Liver (tissue), 9 donors: ENCODE results near the gene TSBP1. TPM values are rescaled to one million over a fixed set of nuclear protein-coding genes. Genes with fewer than 3 reads are reported as not detected.
"Not testable (repeated sequence)": the region's sequence is repeated elsewhere in the genome, so short reads cannot be mapped to it uniquely, and the experiment has no call there.

Experiments used
- DNase-seq: peaks from one replicate; pipeline ENCODE4 v3.0.0-alpha.2; 2017; ENCODE audit warnings: low spot score
- H3K27ac ChIP-seq, 2 donors: one replicate each; pipeline ENCODE4 v1.7.0; 2013; ENCODE audit warnings: inconsistent platforms in 2 of 2, low read length in 2 of 2, control low read depth in 1 of 2, low read depth in 1 of 2, mild to moderate bottlenecking in 1 of 2
- H3K27me3 ChIP-seq, 4 donors: one replicate each; pipeline versions ENCODE4 v1.6.1 to v1.7.0; 2013; ENCODE audit warnings: low read length in 3 of 4, inconsistent platforms in 1 of 4, mild to moderate bottlenecking in 1 of 4, moderate library complexity in 1 of 4; ENCODE audit not compliant: control insufficient read depth in 4 of 4, insufficient read depth in 4 of 4
- H3K36me3 ChIP-seq, 4 donors: one replicate each; pipeline versions ENCODE4 v1.6.1 to v1.7.0; 2013; ENCODE audit warnings: low read length in 3 of 4, mild to moderate bottlenecking in 3 of 4, low read depth in 1 of 4, moderate library complexity in 1 of 4; ENCODE audit not compliant: control insufficient read depth in 4 of 4, insufficient read depth in 3 of 4
- H3K4me1 ChIP-seq, 4 donors: one replicate each; pipeline versions ENCODE4 v1.6.1 to v1.7.0; 2013; ENCODE audit warnings: low read length in 3 of 4, mild to moderate bottlenecking in 3 of 4, moderate library complexity in 1 of 4; ENCODE audit not compliant: control insufficient read depth in 4 of 4, insufficient read depth in 4 of 4
- H3K4me3 ChIP-seq, 3 donors: one replicate each; pipeline versions ENCODE4 v1.6.1 to v1.7.0; 2013; ENCODE audit warnings: low read length in 3 of 3, control low read depth in 1 of 3, low read depth in 1 of 3, mild to moderate bottlenecking in 1 of 3
- H3K9ac ChIP-seq, 2 donors: one replicate each; pipeline ENCODE4 v1.7.0; 2013; ENCODE audit warnings: low read length in 2 of 2, mild to moderate bottlenecking in 2 of 2, moderate library complexity in 2 of 2, control low read depth in 1 of 2, low read depth in 1 of 2
- H3K9me3 ChIP-seq, 4 donors: one replicate each; pipeline versions ENCODE4 v1.6.1 to v1.7.0; 2013; ENCODE audit warnings: low read length in 3 of 4; ENCODE audit not compliant: control insufficient read depth in 4 of 4
- ATF3 ChIP-seq: IDR thresholded peaks from 2 replicates; pipeline ENCODE4 v1.6.1; 2016; ENCODE audit warnings: antibody characterized with exemption
- CTCF ChIP-seq: fragments of 150-350 bp; IDR thresholded peaks from 2 replicates; pipeline ENCODE4 v1.5.1; 2017; ENCODE audit warnings: improper control_type of control experiment, low read depth, low read length; ENCODE audit not compliant: missing input control
- EGR1 ChIP-seq, 2 donors: IDR thresholded peaks; 2 replicates each; pipeline ENCODE4 v1.6.1; 2016 to 2018; ENCODE audit warnings: antibody characterized with exemption in 2 of 2, low read depth in 2 of 2
- FOXA1 ChIP-seq: IDR thresholded peaks from 2 replicates; pipeline ENCODE4 v1.6.1; 2016; ENCODE audit warnings: antibody characterized with exemption
- FOXA2 ChIP-seq: IDR thresholded peaks from 2 replicates; pipeline ENCODE4 v1.6.1; 2016; ENCODE audit warnings: antibody characterized with exemption
- GABPA ChIP-seq, 2 donors: IDR thresholded peaks in 1 of 2; conservative IDR thresholded peaks in 1 of 2; 2 replicates each; pipeline ENCODE4 v1.6.1; 2016; ENCODE audit warnings: antibody characterized with exemption in 2 of 2, mild to moderate bottlenecking in 1 of 2, moderate library complexity in 1 of 2
- HNF4A ChIP-seq, 2 donors: conservative IDR thresholded peaks; 2 replicates each; pipeline ENCODE4 v1.6.1; 2016; ENCODE audit warnings: antibody characterized with exemption in 2 of 2, mild to moderate bottlenecking in 2 of 2
- HNF4G ChIP-seq: IDR thresholded peaks from 2 replicates; pipeline ENCODE4 v1.6.1; 2016; ENCODE audit warnings: antibody characterized with exemption
- JUND ChIP-seq, 2 donors: IDR thresholded peaks; 2 replicates each; pipeline ENCODE4 v1.6.1; 2016; ENCODE audit warnings: antibody characterized with exemption in 2 of 2
- MAX ChIP-seq: IDR thresholded peaks from 2 replicates; pipeline ENCODE4 v1.6.1; 2016; ENCODE audit warnings: antibody characterized with exemption
- NR2F2 ChIP-seq: IDR thresholded peaks from 2 replicates; pipeline ENCODE4 v1.6.1; 2016; ENCODE audit warnings: antibody characterized with exemption
- RAD21 ChIP-seq, 2 donors: IDR thresholded peaks; 2 replicates each; pipeline ENCODE4 v1.6.1; 2016; ENCODE audit warnings: antibody characterized with exemption in 2 of 2, mild to moderate bottlenecking in 2 of 2
- REST ChIP-seq: IDR thresholded peaks from 2 replicates; pipeline ENCODE4 v1.6.1; 2016; ENCODE audit warnings: antibody characterized with exemption, mild to moderate bottlenecking
- RXRA ChIP-seq, 2 donors: IDR thresholded peaks; 2 replicates each; pipeline ENCODE4 v1.6.1; 2017 to 2018; ENCODE audit warnings: antibody characterized with exemption in 2 of 2, mild to moderate bottlenecking in 1 of 2
- SP1 ChIP-seq: IDR thresholded peaks from 2 replicates; pipeline ENCODE4 v1.6.1; 2018; ENCODE audit warnings: antibody characterized with exemption, mild to moderate bottlenecking
- TAF1 ChIP-seq: conservative IDR thresholded peaks from 2 replicates; pipeline ENCODE4 v1.6.1; 2016; ENCODE audit warnings: antibody characterized with exemption, mild to moderate bottlenecking
- YY1 ChIP-seq: IDR thresholded peaks from 2 replicates; pipeline ENCODE4 v1.6.1; 2016; ENCODE audit warnings: antibody characterized with exemption, mild to moderate bottlenecking
- ZBTB33 ChIP-seq: IDR thresholded peaks from 2 replicates; pipeline ENCODE4 v1.6.1; 2016; ENCODE audit warnings: antibody characterized with exemption
- WGBS: extraction: QIAGEN DNeasy Blood & Tissue Kit; methylation state at CpG from one replicate; pipeline ENCODE4 v1.1.7; 2013; 5-methylcytosine and 5-hydroxymethylcytosine counted together
- polyA plus RNA-seq, 2 donors: library from polyadenylated mRNA; stranded (reverse) in 1 of 2; unstranded in 1 of 2; fragments of 200-250 nt in 1 of 2; fragments of >200 nt in 1 of 2; fragmentation: Nextera tagmentation in 1 of 2; extraction: Ambion mirVana in 1 of 2; gene quantifications; one replicate each; pipeline versions ENCODE4 v1.2.1 to v1.2.3, GENCODE V29; 2013 to 2015
- total RNA-seq, 2 donors: library from RNA; depleted of rRNA; stranded (reverse); fragments of >200 nt; gene quantifications; one replicate each; pipeline ENCODE4 v1.2.3, GENCODE V29; 2014
- donor health status: healthy.
- donor health status: healthy.
- donor health status: healthy.
- donor health status: healthy.
- donor health status: healthy.

TSBP1 gene
- total and polyA plus RNA-seq, 4 donors, result not detected

GRCh38 chr6:32288426-32288825, 83.3 kb downstream of the TSBP1 start:
- TF ChIP-seq TAF1 (no peak), CTCF (no peak), YY1 (no peak), ATF3 (no peak), SP1 (no peak), EGR1 (IDR thresholded peaks at IDR 0.05; ENCODE audit: low read depth in 2 of 2) (no peak), FOXA2 (no peak), JUND (IDR thresholded peaks at IDR 0.05) (no peak), GABPA (IDR thresholded peaks at IDR 0.05 in 1 of 2, conservative IDR thresholded peaks at IDR 0.05 in 1 of 2) (no peak), FOXA1 (no peak), RAD21 (IDR thresholded peaks at IDR 0.05) (no peak), REST (no peak), ZBTB33 (no peak), NR2F2 (no peak), HNF4G (no peak), RXRA (IDR thresholded peaks at IDR 0.05) (no peak), MAX (no peak), HNF4A (conservative IDR thresholded peaks at IDR 0.05) (no peak)
- no peak overlapping the region for H3K9ac ChIP-seq
- no peak overlapping the region for H3K27ac ChIP-seq
- H3K27me3 ChIP-seq, result peaks cover 0 to 2% (median 0%) of the 10 kb centered on the region in 4 donors
- no peaks in the 10 kb centered on the region for H3K9me3 ChIP-seq
- H3K4me3 ChIP-seq, result no peak overlapping the region
- no peak for DNase-seq
- no peaks in the 10 kb centered on the region for H3K36me3 ChIP-seq
- WGBS, result 59% methylated on average over 2 of the region's 2 CpGs
- no peaks in the 10 kb centered on the region for H3K4me1 ChIP-seq

GRCh38 chr6:32273801-32274577, 97.7 kb downstream of the TSBP1 start:
- H3K27me3 ChIP-seq, H3K9ac ChIP-seq, H3K4me1 ChIP-seq, DNase-seq, H3K36me3 ChIP-seq, H3K27ac ChIP-seq, H3K9me3 ChIP-seq, H3K4me3 ChIP-seq: not testable (repeated sequence)
- 77% methylated on average over 2 of the region's 2 CpGs for WGBS
